EL (cell line): ENCODE data around the gene CHMP4B.

Source experiments
- DNase-seq: peaks from one replicate; pipeline ENCODE4 v3.0.0-alpha.2; 2016

CHMP4B gene

DNA sequence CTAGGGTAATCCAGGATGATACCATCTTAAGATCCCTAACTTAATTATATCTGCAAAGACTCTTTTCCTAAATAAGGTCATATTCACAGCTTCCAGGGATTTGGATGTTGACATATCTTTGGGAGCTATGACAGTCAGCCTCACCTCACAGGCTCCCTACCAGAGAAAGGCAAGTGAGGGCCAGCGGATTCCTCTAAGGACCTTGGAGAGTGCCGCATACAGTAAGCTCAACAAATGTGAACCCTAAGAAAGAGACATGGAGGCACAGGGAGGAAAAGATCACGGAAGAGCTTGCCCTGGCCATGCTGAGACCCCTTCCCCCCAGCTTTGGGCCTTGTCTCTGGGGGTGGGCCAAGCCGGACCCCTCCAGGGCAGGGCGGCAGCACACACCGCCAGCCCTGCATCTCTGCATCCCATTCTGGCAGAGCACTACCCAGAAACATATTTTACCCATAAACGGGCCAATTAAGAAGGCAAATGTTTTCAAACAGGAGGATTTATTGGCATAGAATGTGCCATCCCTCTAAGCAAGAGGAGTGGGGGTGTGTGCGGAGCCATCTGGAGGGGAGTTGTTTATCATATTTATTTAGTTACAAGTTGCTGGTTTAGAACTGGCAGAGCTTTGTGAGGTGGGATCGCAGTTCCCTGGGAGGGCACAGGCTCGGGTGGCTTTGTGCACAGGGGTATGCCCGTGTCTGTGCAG is 55.4 kb downstream of the CHMP4B start:
- DNase-seq, result no peak

- no peak for DNase-seq
Observed at GRCh38 chr20:33868042-33868441, 56.9 kb downstream of the CHMP4B start.

DNA sequence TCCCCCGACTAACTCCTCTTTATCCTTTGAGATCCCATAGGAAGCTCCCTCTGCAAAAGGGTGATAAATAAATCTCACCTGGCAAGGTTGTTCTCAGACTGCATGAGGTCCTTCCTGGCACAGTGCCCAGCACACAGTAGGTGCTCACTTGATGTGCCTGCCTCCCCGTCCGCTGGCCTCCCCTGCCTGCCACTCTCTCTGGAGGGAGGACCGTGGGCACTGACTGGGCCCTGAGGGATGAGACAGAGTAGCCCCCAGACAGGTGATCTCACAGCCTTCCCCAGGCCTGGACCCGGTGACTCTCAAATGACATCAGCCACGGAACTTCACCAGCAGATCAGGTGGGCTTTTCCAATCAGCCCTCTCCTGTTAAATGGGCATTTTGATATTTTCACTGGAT is 57.4 kb downstream of the CHMP4B start:
- DNase-seq, result no peak

DNA sequence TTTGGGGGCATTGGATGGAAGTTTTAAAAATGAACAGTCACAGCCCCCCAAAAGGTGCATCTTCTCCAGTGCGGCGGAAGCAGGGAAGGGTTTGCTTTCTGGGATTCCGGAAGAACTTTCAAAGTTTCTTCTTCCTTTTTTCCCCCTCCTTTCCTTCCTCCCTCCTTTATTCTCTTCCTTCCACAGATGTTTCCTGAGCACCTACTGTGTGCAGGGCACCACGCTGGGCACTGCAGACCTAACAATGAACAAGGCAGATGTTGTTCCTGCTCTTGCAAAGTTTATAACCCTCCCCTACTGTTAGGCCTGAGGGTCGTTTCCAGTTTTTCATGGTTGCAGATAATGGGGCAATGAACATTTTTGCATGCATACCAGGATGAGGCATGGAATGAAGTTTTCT is 58.1 kb downstream of the CHMP4B start:
- no peak for DNase-seq

DNA sequence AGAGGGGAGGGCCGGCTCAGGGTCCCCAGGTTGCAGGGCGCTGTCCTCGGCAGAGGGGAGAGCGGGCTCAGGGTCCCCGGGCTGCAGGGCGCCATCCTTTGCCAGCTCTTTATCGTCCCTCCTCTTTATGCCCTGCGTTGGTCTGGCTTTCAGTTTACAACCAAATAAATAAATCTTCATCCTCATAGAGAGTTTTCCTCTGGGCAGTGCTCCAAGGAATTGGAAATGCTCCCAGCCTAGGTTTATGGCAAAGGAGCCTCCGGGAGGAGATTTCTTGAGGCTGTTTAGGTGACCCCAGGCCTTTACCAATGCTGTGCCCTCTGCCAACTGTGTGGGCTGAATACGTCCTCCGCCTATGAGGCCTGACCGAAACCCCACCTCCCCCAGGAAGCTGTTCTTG is 60.2 kb downstream of the CHMP4B start:
- no peak for DNase-seq

- no peak for DNase-seq
Observed at GRCh38 chr20:33874129-33874528, 63.0 kb downstream of the CHMP4B start.

DNA sequence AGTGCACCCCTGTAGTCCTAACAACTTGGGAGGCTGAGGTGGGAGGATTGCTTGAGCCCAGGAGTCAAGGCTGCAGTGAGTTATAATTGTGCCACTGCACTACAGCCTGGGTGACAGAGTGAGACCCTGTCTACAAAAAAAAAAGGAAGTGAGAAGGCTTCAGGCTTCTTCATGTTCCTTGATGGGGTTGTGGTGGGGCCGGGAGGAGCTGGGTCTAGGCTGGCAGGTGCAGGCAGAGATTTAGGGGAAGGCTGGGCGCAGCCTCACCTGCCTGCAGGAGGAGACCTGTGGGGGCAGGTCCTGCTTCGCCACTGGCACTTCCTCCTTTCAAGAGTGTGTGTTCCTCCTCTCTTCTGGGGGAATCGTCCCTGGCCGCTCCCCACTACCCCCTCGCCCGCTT is 63.9 kb downstream of the CHMP4B start:
- DNase-seq, result no peak

DNA sequence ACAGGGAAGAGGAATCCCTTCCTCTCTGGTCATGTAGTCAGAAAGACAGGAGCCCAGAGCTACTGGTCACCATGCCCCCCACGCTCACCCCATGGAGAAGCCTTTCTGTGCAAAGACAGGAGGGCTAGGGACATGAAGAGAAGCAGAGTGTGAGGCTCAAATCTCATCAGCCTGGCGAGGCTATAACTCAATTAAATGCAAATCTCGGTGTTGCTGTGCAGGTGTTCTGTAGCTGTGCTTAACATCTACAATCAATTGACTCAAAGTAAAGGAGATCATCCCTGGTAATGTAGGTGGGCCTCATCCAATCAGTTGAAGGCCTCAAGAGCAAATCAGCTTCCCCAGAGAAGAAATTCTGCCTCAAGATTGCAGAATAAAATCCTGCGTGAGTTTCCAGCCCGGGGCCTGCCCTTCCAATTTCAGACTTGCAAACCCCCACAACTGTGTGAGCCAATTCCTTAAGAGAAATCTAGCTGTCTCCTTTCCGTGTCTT is 64.4 kb downstream of the CHMP4B start:
- DNase-seq, result no peak

- DNase-seq, result no peak
Observed at GRCh38 chr20:33878583-33878982, 67.4 kb downstream of the CHMP4B start.

DNA sequence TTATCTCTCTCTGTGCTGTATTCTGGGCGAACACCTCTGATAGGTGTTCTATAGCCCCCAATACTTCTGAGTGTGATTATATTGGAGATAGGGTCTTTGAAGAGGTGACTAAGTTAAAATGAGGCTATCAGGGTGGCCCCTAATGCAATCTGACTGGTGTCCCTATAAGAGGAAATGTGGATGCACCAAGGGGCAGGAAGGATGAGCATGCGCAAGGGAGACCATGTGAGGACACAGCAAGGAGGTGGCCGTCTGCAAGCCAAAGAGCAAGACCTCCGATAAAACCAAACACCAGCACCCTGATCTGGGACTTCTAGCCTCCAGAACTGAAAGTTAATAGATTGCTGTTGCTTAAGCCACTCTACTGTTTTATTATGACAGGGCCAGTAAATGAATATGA is 69.2 kb downstream of the CHMP4B start:
- no peak for DNase-seq

DNA sequence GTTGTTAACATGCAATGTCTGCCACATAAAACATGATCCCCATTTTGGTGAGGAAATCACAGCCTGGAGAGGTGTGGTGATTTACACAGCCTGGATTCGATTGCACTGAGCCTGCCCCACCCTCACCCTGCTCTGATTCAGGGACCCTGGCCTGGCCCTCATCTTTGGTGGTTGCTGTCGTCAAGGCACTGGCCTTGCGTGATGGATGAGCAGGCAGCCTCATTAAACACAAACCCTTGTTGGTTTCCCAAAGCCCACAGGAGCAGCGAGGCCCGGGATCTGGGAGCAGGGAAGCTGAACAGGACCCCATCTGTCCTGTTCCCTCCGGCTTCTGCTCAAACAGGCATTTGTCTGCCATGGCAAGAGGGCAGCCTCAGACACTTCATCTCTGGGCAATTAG is 70.8 kb downstream of the CHMP4B start:
- no peak for DNase-seq

- DNase-seq, result no peak
Observed at GRCh38 chr20:33882481-33882880, 71.3 kb downstream of the CHMP4B start.

DNA sequence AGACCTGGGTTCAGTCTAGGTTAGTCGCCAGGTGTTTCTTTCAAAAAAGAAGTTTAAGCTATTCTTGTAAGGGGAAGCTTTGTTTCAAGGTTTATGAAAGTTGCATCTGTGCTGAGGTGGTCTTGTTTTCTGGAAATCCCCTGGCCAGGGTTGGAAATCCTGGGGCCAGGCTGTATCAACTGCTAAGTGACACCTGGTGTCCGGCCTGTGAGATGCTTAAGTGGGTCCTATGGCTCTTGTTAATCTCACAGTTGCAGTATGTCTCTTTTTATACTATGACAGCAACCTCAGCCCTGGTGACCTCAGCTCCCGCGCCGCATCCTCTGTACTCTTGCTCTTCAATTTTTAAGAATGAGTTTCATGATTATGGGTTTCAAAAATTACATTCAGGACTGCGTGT is 72.0 kb downstream of the CHMP4B start:
- no peak for DNase-seq

GRCh38 chr20:33884633-33885032 is 73.5 kb downstream of the CHMP4B start:
- no peak for DNase-seq

DNA sequence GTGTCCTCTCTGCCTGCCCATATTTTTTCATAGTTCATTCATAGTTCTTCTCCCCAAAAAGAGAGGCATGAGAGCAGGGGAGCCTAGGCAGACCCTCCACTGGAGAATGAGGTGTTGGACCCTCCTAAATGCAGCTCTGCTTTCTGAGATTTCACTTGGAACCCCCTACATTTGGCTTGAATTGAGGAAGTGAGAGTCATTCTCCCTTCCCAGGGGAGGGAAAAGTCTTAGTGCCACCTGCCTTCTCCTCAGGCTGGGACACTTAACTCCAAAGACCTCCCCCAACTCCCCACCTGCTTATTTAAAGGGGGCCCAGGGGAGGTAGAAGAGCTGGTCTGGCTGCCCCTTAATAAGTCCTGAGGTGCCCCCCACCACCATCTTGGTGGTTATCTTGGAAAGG is 78.2 kb downstream of the CHMP4B start:
- DNase-seq, result no peak

- DNase-seq, result no peak
Observed at GRCh38 chr20:33890557-33890956, 79.4 kb downstream of the CHMP4B start.

DNA sequence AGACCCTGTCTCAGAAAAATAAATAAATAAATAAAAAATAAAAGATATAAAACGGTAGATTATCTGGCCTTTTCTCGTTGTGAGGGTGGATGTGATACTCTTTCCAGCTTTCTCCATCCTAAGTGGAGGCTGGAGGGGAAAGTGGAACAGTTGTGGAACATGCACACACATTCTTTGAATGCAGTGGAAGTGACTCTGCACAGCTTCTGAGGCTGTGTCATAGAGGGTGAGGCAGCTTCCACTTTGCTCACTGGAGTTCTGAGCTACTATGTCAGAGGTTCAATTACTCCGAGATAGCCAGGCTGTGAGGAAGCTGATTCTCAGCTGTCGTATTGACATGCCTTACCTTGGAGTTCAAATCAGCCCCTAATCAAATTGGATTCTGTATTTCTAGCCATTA is 82.2 kb downstream of the CHMP4B start:
- DNase-seq, result peak; percentile 85

DNA sequence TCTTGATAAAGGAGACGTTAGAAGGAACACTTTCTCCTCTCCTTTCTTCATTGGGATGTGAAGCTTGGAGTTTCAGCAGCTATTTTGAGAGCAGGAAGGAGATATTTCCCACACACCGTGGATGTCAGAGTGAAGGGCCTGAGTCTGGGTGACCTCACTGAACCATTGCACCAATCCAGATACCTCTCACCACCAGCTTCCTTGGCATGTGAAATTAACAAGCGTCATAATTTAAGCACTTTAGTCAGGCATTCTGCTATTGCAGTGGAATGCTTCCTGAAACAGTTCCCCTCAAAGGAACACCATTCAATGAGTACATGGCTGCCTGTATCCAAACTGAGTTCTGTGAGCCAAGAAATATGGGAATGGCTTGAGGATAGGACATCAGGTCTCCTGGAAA is 83.7 kb downstream of the CHMP4B start:
- DNase-seq, result peak; percentile 63

DNA sequence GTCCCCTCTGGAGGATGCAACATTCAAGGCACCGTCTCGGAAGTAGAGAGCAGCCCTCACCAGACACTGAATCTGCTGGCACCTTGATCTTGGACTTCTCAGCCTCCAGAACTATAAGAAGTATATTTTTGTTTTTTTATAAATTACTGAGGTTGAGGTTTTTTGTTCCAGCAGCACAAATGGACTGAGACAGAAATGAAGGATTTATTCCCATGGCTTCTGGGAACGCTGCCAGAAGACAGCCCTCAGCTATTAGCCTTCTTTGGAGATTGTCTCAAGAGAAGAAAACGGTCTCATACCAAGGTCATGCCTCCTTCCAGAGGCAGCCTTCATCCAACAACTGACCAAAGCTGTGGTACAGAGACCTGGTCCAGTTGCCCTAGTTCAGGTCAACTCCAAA is 85.4 kb downstream of the CHMP4B start:
- DNase-seq, result peak; percentile 36

- DNase-seq, result no peak
Observed at GRCh38 chr20:33897313-33897912, 86.3 kb downstream of the CHMP4B start.

DNA sequence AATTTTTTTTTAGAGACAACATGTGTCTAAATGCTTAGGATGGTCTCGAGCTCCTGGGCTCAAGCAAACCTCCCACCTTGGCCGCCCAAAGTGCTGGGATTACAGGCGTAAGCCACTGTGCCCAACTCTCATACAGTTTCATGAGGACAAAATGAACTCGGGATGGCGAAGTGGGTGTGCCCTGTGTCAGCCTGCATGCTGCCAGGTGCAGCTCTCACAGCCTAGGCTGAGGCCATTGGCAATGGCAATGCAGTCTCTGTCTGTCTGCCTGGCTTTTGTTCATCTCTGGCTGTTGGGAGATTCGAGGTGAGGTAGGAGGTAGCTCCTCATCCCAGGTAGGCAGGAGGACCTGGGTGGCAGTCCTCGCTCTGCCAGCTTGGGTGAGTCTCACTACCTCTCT is 88.0 kb downstream of the CHMP4B start:
- no peak for DNase-seq

GRCh38 chr20:33900521-33901131 is 89.5 kb downstream of the CHMP4B start:
- DNase-seq, result no peak

- DNase-seq, result no peak
Observed at GRCh38 chr20:33901132-33901523, 90.0 kb downstream of the CHMP4B start.

GRCh38 chr20:33902011-33902410 is 90.9 kb downstream of the CHMP4B start:
- DNase-seq, result no peak
